ENCODE measurements around the gene FBXW2. TPM values are rescaled to one million over a fixed set of nuclear protein-coding genes. Genes with fewer than 3 reads are reported as not detected.

FBXW2 gene
- total RNA-seq, 2 donors from 2014 or later = 63.2 to 77.1 TPM

DNA sequence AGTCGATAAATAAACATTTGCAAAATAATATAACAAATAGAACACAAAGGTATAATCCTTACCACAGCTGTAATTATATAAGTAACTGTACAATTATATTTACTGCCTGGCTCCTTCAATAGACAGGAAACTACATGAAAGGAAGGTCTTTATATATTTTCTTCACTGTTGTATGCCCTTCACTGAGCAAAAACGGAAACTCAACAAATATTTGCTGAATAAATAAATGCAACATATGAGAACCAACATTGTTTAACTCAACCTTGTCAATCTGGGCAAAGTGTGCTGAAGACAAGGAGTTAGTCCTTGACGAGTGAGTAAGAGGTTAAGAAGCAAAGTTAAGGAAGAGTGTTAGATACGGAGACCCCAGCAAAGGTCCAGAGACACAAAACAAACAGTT, 26.9 kb upstream of the FBXW2 start:
- H3K9ac ChIP-seq (ENCODE audit: extremely low read depth, low read length, poor library complexity, severe bottlenecking) = no peak overlapping the region
- TF ChIP-seq CTCF (conservative IDR thresholded peaks at IDR 0.05) = no peak
- peaks cover 96% of the 10 kb centered on the region for H3K36me3 ChIP-seq (ENCODE audit: control insufficient read depth, insufficient read depth, low read length)
- Mint-ChIP-seq H3K27me3 (ENCODE audit: insufficient read depth) (no peaks in the 10 kb centered on the region), H3K36me3 (ENCODE audit: low read depth) (peaks cover 67% of the 10 kb centered on the region), H3K9me3 (no peaks in the 10 kb centered on the region), H3K4me1 (no peaks in the 10 kb centered on the region), H3K4me3 (no peak overlapping the region), H3K27ac (no peak overlapping the region)
- DNase-seq = no peak
- H3K9me3 ChIP-seq (ENCODE audit: control insufficient read depth, low read length) = no peaks in the 10 kb centered on the region
- H3K4me3 ChIP-seq (ENCODE audit: low read length) = no peak overlapping the region
- no peaks in the 10 kb centered on the region for H3K27me3 ChIP-seq (ENCODE audit: control insufficient read depth, insufficient read depth, low read length, poor library complexity, severe bottlenecking)
- WGBS, 2 experiments (ENCODE audit: insufficient coverage in 1 of 2, insufficient read length in 1 of 2) = 95 to 100% methylated on average over 2 to 4 of the region's 4 CpGs
- H3K27ac ChIP-seq (ENCODE audit: low read depth, low read length) = no peak overlapping the region
- no peaks in the 10 kb centered on the region for H3K4me1 ChIP-seq (ENCODE audit: control insufficient read depth, insufficient read depth, low read length)

DNA sequence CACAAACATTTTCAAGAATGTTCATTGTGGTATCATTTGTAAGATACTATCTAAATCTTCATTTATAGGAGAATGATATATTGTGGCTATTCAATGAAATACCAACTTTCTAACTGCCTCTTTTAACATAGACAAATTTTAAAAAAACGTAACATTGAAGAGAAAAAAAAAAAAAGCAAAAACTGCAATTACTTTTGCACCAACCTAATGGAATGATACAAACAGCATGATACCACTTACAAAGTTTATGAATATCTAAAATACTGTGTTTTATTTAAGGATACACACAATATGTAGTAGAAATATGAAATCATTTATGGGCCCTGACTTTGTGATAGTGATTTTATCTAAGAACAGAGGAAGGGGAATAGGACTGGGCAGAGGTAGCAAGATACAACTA, 25.4 kb upstream of the FBXW2 start:
- no peaks in the 10 kb centered on the region for H3K4me1 Mint-ChIP-seq
- no peaks in the 10 kb centered on the region for H3K4me1 ChIP-seq (ENCODE audit: control insufficient read depth, insufficient read depth, low read length)
- TF ChIP-seq CTCF (conservative IDR thresholded peaks at IDR 0.05) = no peak
- DNase-seq = no peak
- H3K4me3 ChIP-seq (ENCODE audit: low read length) = no peak overlapping the region
- peaks cover 55% of the 10 kb centered on the region for H3K36me3 Mint-ChIP-seq (ENCODE audit: low read depth)
- peaks cover 84% of the 10 kb centered on the region for H3K36me3 ChIP-seq (ENCODE audit: control insufficient read depth, insufficient read depth, low read length)
- H3K9ac ChIP-seq (ENCODE audit: extremely low read depth, low read length, poor library complexity, severe bottlenecking) = no peak overlapping the region
- 100% methylated on average over 1 of the region's 1 CpG; no CpG with 5 or more reads in 1 of the 2 experiments for WGBS, 2 experiments (ENCODE audit: insufficient coverage in 1 of 2, insufficient read length in 1 of 2)
- H3K9me3 Mint-ChIP-seq = no peaks in the 10 kb centered on the region
- no peak overlapping the region for H3K27ac Mint-ChIP-seq
- no peak overlapping the region for H3K27ac ChIP-seq (ENCODE audit: low read depth, low read length)
- H3K9me3 ChIP-seq (ENCODE audit: control insufficient read depth, low read length) = no peaks in the 10 kb centered on the region
- H3K27me3 Mint-ChIP-seq (ENCODE audit: insufficient read depth) = no peaks in the 10 kb centered on the region
- H3K27me3 ChIP-seq (ENCODE audit: control insufficient read depth, insufficient read depth, low read length, poor library complexity, severe bottlenecking) = no peaks in the 10 kb centered on the region
- no peak overlapping the region for H3K4me3 Mint-ChIP-seq

DNA sequence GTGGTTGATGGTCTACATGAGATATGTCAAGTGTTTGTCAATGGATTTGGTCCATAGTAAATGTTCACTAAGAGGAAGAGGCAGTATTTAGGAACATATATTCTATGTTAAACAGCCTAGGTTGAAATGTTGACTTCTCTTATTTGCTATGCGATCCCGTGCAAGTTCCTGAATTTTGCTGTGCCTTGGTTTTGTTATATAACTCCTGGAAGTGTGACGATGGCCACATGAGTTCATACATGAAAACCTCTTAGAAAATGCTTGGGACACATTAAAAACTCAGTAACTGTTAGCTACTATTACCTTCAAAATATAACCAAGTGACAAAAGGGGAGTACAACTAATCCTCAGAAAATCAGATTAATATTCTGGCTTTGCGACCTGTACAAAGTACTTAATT, 21.9 kb upstream of the FBXW2 start:
- no peaks in the 10 kb centered on the region for H3K27me3 ChIP-seq (ENCODE audit: control insufficient read depth, insufficient read depth, low read length, poor library complexity, severe bottlenecking)
- Mint-ChIP-seq H3K4me1 (no peaks in the 10 kb centered on the region), H3K9me3 (no peaks in the 10 kb centered on the region), H3K27ac (no peak overlapping the region), H3K36me3 (ENCODE audit: low read depth) (peaks cover 33% of the 10 kb centered on the region), H3K27me3 (ENCODE audit: insufficient read depth) (no peaks in the 10 kb centered on the region), H3K4me3 (no peak overlapping the region)
- H3K36me3 ChIP-seq (ENCODE audit: control insufficient read depth, insufficient read depth, low read length) = peaks cover 52% of the 10 kb centered on the region
- H3K9me3 ChIP-seq (ENCODE audit: control insufficient read depth, low read length) = no peaks in the 10 kb centered on the region
- H3K4me1 ChIP-seq (ENCODE audit: control insufficient read depth, insufficient read depth, low read length) = no peaks in the 10 kb centered on the region
- H3K27ac ChIP-seq (ENCODE audit: low read depth, low read length) = no peak overlapping the region
- 87 to 100% methylated on average over 4 of the region's 4 CpGs for WGBS, 2 experiments (ENCODE audit: insufficient coverage in 1 of 2, insufficient read length in 1 of 2)
- DNase-seq = no peak
- no peak for TF ChIP-seq CTCF (conservative IDR thresholded peaks at IDR 0.05)
- no peak overlapping the region for H3K4me3 ChIP-seq (ENCODE audit: low read length)
- H3K9ac ChIP-seq (ENCODE audit: extremely low read depth, low read length, poor library complexity, severe bottlenecking) = no peak overlapping the region

Data from endodermal cell (in vitro differentiated cells).